Right ventricle myocardium inferior (tissue), 1 donor: Measurements from ENCODE around the gene ACAD9. TPM values are rescaled to one million over a fixed set of nuclear protein-coding genes. Genes with fewer than 3 reads are reported as not detected.
"Not testable (repeated sequence)": the region's sequence is repeated elsewhere in the genome, so short reads cannot be mapped to it uniquely, and the experiment has no call there.

Experiments used
- ATAC-seq: fragments of 200-7000 bp; cut with Tn5 transposase; one replicate; pipeline ENCODE4 v1.9.1; 2020; ENCODE audit warnings: mild to moderate bottlenecking, moderate library complexity
- DNase-seq: peaks from one replicate; pipeline ENCODE4 v3.0.0; 2021; ENCODE audit errors: missing footprints
- intact Hi-C: fragments of 100-400 bp; cut with DNase I; formaldehyde crosslinking; loops from one replicate; pipeline ENCODE4 v1.11.0; 2022
- total RNA-seq: library from RNA; stranded (reverse); fragmentation: NEBNext Ultra II Directional; extraction: Animal tissue kit (Norgen Biotek cat#: 25700); gene quantifications from one replicate; pipeline ENCODE4 v1.2.1, GENCODE V29; 2021
- donor health status: DM: no; HTN: yes; CAD: no; lungs with severe emphysema.

ACAD9 gene
- total RNA-seq, 1 donor from 2014 or later, result 42.0 TPM

DNA sequence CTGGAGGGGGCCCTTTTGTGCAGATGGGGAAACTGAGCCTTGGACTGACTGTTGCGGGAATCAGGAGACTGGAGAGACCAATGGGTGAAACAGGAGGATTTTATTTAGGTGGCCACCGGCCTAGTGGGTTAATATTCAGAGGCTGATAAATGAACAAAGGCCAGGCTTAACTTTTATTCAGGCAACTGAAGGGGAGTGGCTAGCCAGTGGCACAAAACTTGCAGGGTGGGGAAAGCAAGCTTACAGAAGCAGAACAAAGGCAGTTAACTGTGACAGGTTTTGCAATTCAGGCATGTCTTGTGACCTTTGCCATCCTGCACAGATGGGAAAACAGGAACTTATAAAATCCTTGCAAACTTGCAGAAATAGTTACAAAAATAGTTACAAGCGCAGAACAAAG, 24.9 kb upstream of the ACAD9 start:
- DNase-seq (no peak), ATAC-seq (no peak)
- intact Hi-C loops, result no loop called here

DNA sequence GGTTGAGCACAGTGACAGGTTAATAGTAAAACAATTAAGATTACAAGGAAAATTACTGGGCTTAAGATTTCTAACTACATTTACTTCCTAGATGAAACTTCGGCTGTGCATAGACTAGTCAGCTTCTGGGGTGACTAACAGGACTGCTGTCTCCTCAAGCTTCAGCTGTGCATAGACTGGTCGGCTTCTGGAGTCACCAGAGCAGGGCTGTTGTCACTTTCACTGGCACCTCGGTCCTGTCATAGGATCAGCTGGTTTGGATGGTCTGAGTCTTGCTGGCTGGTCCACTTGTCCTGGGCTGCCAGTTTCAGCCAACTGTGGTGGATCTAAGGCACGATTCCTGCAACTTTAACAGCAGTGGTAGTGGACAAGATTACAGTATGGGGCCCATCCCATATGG, 23.9 kb upstream of the ACAD9 start:
- intact Hi-C loops, result no loop called here
- DNase-seq (no peak), ATAC-seq (peak; percentile 80)

DNA sequence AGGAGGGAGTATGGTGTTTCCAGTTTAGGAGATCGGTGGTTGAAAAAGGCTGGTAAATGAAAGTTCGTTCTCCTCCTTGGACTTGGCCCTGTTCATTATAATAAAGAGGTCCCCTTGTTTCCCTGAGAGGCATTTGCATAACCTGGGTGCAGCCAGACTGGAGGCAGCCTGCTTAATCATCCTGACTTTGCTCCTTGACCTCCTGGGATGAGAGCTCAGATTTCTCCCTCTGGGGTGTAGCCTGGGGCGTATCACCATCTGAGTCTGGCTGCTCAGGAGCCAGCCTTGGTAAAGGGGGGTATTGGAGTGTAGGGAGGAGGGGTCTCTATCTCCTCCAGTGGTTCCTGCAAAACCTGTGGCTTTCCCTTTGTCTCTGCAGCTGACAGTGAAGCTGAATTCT, 21.3 kb upstream of the ACAD9 start:
- DNase-seq, result no peak
- no peak for ATAC-seq
- intact Hi-C loops, result no loop called here

DNA sequence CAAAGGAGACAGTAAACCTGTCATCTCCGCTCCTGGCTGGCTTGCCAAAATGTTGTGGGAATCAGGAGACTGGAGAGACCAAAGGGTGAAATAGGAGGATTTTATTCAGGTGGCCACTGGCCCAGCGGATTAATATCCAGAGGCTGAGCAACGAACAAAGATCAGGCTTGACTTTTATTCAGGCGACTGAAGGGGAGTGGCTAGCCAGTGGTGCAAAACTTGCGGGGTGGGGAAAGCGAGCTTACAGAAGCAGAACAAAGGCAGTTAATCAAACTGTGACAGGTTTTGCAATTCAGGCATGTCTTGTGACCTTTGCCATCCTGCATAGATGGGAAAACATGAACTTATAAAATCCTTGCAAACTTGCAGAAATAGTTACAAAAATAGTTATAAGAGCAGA, 19.8 kb upstream of the ACAD9 start:
- intact Hi-C loops, result no loop called here
- DNase-seq (no peak), ATAC-seq (no peak)

DNA sequence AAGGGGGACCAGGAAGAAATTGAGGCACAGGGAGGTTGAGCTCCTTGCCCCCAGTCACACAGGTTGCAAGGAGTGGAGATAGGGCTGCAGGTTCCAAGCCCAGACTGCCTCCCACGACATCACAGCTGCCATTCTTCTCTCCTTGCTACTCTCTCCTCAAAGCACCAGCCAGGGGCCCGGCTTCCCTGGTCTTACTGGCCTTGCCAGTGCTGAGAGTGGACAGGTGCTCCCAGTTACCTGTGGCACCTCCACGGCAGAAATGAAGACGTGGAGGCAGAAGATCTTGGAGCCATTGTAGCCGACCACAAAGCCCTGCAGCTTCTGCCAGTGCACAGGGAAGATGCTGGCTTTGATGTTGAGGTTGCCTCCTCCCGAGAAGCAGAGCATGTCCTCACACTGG, 17.9 kb upstream of the ACAD9 start:
- no peak for ATAC-seq
- no peak for DNase-seq
- intact Hi-C loops, result no loop called here

DNA sequence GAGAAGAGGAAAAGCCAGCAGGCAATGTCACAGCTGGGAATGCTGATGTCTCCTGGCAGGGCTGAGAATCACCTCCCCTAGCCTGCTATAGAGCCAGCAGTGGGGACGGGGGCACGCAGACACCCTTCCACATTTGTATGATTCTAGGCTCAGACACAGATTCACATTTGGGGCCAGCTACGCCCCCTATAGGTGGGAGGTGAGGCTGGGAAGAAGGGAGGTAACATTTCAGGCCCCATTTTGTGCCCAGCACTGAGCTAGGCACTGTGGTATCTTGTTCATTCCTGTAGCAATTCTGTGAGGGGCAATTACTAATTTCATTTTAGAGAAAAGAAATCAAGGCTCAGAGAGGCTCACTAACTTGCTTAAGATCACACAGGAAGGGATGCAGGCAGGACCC, 15.9 kb upstream of the ACAD9 start:
- no peak for DNase-seq
- no peak for ATAC-seq
- intact Hi-C loops, result no loop called here

DNA sequence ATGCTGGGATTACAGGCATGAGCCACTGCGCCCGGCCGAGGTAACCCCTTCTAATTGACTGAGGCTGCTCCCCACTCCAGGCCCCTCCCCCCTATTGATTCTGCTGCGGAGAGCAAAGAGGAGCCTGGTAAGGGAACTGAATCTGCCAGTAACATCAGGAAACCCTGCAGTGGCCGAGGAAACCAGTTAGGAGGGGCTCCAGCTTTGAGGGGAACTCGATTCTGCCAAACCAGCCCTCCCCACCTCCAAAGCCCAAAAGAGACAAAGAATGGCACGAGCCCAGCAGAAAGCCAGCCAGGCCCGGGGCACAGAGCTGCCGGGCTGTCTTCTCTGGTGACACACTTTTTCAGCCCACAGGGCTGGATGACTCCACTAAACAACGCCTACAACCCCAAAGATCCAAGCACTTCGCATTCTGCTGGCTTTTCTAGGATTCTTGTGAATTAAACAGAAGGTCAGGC, 15.0 kb upstream of the ACAD9 start:
- ATAC-seq (peak; percentile 33), DNase-seq (no peak)
- intact Hi-C loops, result no loop called here

DNA sequence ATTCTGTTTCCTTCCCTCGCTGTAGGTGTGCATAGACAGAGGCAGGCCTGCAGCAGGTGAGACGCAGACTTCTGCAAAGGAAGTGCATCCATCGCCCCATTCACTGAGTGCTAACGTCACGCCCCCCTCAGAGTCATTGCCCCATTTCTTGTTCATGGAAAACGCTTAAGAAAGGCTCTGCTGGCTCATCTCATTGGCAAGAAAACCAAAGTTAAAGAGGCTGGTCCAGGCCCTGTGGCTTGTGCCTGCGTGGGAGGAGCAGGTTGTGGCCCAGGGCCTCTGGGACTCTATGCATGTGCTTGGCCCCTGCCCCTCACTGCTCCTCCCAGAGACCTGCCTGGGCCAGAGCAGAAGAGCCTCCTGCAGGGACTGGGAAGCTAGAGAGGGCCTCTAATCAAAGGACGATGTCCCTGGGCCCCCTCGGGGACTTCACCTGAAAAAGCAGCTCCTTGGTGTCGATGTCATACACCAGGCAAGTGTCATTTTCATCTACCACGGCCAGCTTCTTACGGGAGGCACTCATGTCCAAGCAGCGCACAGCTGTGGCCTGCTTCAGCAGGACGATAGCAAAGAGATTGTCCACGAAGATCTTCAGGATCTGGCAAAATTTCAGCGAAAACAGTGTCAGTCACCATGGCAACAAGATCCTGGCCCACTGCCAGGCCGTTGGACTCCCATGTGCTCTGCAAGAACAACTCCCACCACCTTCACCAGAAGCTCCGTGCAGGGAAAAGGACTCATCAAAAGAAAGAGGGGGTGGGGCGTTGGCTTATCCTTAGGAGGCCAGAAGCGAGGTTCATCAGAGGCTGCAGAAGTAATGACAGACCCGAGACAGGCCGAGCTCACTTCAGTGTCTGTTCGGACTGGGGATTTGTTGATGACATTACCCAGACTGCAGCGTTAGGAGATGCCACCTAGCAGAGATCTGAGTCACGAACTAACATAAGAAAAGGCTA, 14.3 kb upstream of the ACAD9 start:
- ATAC-seq, result peak; percentile 51
- intact Hi-C loops, result not testable (repeated sequence)

DNA sequence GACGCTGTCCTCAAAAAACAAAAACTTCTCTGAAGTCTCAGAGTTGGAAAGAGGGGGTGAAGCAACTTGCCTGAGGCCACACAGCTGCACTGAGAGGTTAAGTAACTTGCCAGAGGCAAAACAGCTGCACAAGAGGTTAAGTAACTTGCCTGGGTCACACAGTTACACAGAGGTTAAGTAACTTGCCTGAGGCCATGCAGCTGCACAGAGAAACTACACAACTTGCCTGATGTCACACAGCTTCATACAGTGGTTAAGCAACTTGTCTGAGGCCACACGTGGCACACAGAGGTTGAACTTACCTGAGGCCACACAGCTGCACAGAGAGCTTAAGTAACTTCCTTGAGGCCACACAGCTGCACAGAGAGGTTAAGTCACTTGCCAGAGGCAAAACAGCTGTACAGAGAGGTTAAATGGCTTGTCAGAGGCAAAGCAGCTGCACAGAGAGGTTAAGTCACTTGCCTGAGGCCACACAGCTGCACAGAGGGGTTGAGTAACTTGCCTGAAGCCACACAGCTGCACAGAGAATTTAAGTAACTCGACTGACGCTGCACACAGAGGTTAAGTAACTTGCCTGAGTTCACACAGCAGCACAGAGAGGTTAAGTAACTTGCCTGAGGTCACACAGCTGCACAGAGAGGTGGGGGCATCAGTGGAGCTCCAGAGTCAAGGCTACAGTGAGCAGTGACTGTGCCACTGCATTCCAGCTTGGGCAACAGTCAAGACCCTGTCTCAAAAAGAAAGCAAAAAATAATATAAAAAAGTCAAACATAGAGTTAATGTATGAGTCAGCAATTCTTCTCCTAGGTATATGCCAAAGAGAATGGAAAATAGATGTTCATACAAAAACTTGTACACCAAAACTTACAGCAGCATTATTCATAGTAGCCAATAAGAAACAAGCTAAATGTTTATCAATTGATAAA, 12.0 kb upstream of the ACAD9 start:
- no peak for ATAC-seq
- intact Hi-C loops, result no loop called here
- DNase-seq, result peak; percentile 26

More for the DNA sequence above, 14.3 kb upstream of the ACAD9 start:
- DNase-seq, result not testable (repeated sequence)

DNA sequence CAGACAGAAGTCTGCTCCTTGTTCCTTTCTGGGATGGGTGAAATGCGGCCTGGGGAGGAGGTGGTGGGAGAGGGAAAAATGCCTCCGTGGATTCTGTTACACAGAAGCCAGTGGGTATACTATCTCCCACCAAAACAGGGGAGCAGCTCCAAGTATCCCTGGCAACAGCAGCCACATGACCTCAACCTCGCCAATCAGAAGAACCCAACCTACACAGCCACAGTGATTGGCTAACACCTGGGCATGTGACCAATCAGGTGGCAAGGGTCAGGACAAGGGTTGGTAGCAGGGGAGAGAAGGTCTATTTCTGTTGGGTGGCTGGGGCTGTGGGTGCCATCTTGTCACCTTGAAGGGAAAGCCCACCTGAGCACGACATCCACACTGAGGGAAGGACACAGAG, 9.1 kb upstream of the ACAD9 start:
- intact Hi-C loops, result no loop called here
- no peak for ATAC-seq
- DNase-seq, result peak; percentile 13

DNA sequence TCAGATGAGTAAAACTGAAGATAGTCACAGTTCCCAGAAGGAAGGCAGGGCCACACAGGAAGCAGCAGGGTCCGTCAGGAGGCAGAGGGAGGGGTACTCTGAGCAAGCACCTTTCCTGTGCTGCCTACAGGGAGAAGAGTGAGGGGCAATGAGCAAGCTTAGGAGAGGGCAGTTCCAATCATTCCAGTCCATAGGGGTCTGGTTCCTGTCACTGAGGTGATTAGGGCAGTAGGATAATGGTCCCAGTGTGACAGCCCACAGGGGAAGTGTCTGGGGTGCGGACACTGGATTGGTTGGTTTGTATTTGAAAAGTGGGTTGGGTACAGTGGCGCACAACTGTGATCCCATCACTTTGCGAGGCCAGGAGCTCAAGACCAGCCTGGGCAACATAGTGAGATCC, 7.1 kb upstream of the ACAD9 start:
- intact Hi-C loops, result no loop called here
- ATAC-seq (no peak), DNase-seq (no peak)

DNA sequence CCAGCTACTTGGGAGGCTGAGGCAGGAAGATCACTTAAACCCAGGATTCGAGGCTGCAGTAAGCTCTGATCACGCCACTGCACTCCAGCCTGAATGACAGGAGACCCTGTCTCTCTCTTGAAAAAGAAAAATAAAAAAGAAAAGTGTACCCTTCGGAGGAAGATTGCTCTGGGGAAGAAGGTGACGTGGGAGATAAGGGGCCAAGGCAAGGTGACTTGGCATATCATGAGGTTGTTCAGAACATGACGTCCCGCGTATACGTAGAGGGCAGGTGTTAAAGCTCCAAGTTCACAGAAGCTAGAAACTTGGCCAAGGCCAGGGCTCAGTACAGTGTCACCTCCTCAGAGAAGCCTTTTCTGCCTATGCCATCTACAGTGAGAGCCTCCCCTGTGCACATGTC, 6.7 kb upstream of the ACAD9 start:
- DNase-seq (no peak), ATAC-seq (no peak)
- intact Hi-C loops, result no loop called here

DNA sequence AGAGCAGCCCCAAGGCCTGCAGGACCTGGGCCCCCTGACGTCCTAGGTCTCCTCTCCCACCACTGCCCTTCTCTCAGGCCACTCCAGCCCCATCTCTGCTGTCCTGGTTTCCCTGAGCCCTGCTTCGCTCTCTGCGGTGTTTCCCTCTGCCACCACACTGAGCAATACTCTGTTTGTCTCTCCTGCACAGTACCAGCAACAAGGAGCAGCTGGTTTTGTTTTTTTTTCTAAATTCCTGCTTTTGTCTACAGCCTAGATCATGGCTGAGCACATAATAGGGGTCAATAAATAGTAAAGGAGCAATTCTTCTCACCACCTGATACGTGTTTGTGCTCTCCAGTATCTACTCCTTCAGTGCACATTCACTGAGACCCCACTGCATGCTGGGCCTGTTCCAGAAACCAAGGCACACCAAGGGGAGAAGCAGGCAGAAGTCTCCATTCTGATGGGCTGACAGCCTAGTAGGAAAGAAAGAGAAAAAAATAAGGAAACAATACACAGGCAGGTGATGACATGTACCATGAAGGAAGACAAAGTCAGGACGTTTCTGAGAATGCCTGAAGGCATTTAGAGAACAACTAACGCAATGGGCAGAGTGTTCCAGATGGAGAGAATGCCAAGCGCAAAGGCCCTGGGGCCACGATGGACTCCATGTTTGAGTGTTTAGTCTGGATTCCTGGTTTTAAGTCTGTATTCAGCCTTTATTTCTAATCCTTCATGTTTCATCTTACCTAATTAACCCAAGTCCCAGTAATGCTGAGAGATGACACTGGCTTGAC, 6.0 kb upstream of the ACAD9 start:
- intact Hi-C loops, result no loop called here
- DNase-seq (no peak), ATAC-seq (no peak)

DNA sequence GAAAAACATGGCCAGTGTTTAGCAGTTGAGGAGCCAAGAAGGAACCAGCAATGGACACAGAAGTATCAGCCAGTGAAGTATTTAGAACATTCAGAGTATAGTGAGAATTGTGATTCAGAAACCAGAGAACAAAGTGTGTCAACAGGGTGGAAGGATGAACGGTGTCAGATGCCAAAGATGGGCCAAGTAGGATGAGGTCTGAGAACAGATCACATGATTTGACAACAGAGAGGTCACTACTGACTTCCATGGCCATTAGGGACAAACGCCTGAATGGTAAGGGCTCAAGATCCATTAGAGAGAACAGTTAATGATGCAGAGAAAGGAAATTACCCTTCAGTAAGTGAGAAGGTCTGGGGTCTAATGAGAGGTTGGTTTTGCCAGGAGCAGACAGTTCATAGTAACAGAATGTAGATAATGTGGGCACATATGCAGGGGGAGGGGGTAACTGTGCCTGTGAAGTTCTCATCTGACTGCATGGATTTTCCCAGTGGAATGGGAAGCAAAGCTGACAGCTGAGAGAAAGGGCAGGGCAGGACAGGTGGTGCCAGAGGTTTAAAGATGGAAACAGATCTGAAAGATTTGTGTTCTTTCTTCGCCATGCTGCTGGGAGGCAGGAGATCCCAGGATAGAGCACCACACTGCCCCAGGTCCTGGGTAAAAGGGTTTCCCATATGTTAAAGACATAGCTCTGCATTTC, 4.8 kb upstream of the ACAD9 start:
- intact Hi-C loops, result loop anchor here (5.0 kb wide), 1 partner anchor 43 kb away; no protein-coding TSS in a partner anchor
- ATAC-seq (no peak), DNase-seq (no peak)

DNA sequence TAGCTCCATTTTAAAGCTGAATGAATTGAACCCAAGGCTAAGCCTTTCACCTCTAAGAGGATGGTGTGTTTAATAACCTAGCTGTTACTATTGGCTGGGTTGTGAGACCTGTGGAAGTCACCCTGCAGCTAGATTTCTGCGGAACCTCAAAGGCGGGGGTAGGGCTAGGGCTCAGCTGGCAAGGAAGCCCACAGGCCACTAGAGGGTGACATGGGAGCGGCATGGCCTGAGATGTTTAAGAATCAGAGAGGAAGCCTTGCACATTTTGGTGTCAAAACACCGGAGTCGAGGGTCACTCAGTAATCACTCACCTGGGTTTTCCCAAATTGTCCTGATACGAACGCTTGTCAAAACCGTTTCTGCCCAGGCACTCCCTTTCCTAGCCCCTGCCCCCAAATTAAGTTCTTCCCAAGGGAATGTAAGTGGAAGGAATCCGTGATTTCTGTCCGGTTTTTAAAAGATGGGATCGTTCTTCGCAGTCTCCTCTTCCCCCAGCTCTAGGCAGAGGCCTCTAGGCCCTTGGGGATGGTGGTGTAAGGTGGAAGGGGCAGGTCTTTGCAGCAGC, 3.8 kb upstream of the ACAD9 start:
- no peak for DNase-seq
- no peak for ATAC-seq
- intact Hi-C loops, result loop anchor here (5.0 kb wide), 1 partner anchor 42 kb away; no protein-coding TSS in a partner anchor

DNA sequence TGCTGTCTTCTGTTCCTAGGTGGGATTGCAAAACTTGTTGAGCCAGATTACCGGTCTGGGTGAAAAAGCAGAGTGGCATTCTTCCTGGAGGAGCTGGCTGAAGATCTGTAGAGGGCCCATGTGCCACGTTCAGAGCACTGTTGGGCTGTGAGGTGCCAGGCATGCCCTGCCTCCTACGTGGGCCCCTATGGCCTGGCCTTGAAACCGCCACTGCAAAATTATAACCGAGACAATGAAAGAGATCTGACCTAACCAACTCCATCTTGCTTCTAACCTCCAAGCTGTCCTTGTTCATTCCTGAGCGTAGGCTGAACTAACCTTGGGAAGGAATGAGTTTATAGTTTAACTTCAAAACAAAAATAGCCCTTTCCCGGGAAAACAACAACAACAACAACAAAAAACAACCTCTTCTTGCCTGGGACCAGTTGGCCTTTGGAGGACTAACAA, 1.4 kb upstream of the ACAD9 start:
- no peak for ATAC-seq
- DNase-seq, result no peak
- intact Hi-C loops, result loop anchor here (5.0 kb wide), 1 partner anchor 39 kb away; no protein-coding TSS in a partner anchor

DNA sequence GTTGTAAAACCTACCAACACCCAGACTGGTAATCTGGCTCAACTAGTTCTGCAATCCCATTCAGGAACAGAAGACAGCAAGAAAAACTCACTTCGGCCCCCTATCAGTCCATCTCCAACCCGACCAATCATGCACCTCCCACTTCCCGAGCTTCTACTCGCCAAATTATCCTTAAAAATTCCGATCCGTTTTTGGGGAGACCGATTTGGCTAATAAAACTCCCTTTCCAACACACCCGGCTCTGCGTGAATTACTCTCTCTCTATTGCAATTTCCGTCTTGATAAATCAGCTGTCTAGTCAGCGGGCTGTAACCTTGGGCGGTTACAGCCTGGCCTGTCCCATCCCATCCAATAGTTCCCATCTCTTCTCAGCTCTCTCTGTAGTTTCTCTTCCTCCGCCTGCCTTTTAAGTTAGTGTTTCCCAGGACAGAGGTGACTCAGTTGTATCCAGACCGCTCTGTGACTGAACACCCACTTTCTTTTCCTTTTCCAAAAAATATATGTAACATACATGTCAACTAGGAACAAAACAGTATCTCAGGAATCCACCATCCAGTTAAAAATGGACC, 780 bp upstream of the ACAD9 start:
- intact Hi-C loops, result loop anchor here (5.0 kb wide), 1 partner anchor 39 kb away; no protein-coding TSS in a partner anchor
- ATAC-seq (peak; percentile 33), DNase-seq (no peak)
